OCI-LY7 (cell line): Measurements from ENCODE around the gene HES1.
"Not testable (repeated sequence)": the region's sequence is repeated elsewhere in the genome, so short reads cannot be mapped to it uniquely, and the experiment has no call there.

Source experiments
- EZH2phosphoT487 ChIP-seq: fragments of 200-600 bp; sonication (generic); IDR thresholded peaks from 2 replicates; pipeline ENCODE4 v1.6.1; 2018; ENCODE audit warnings: low read depth, borderline replicate concordance, mild to moderate bottlenecking, mixed run types, antibody characterized with exemption, low read length, moderate library complexity, mixed read lengths
- TF ChIP-seq, protein P1 (sequence below): fragments of 200-600 bp; sonication (generic); conservative IDR thresholded peaks from 2 replicates; pipeline ENCODE4 v1.5.1; 2014; ENCODE audit warnings: mild to moderate bottlenecking, antibody characterized with exemption, low read length, moderate library complexity, mixed read lengths

DNA sequence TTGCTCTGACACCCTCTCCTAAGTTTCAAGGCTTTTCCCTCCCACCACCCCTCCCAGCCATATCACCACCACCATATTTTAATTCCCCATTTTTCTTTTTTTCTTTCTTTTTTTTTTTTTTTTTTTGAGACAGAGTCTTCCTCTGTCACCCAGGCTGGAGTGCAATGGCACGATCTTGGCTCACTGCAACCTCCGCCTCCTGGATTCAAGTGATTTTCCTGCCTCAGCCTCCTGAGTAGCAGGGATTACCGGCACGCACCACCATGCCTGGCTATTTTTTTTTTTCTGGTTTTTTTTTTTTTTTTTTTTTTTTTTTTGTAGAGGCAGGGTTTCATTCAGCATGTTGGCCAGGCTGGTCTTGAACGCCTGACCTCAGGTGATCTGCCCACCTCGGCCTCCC is 44.1 kb upstream of the HES1 start:
- TF ChIP-seq, protein P1, sequence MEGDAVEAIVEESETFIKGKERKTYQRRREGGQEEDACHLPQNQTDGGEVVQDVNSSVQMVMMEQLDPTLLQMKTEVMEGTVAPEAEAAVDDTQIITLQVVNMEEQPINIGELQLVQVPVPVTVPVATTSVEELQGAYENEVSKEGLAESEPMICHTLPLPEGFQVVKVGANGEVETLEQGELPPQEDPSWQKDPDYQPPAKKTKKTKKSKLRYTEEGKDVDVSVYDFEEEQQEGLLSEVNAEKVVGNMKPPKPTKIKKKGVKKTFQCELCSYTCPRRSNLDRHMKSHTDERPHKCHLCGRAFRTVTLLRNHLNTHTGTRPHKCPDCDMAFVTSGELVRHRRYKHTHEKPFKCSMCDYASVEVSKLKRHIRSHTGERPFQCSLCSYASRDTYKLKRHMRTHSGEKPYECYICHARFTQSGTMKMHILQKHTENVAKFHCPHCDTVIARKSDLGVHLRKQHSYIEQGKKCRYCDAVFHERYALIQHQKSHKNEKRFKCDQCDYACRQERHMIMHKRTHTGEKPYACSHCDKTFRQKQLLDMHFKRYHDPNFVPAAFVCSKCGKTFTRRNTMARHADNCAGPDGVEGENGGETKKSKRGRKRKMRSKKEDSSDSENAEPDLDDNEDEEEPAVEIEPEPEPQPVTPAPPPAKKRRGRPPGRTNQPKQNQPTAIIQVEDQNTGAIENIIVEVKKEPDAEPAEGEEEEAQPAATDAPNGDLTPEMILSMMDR, result not testable (repeated sequence)
- not testable (repeated sequence) for TF ChIP-seq EZH2phosphoT487
